ENCODE measurements around the gene PROC. TPM values are rescaled to one million over a fixed set of nuclear protein-coding genes. Genes with fewer than 3 reads are reported as not detected.

Gene PROC
- total and polyA plus RNA-seq, 10 donors: 0.16 to 0.52 (median 0.21) TPM; not detected in 7

- Histone ChIP-seq H3K9me3 (peaks cover 10 to 61% (median 46%) of the 10 kb centered on the region in 8 donors), H3K27ac (no peak overlapping the region), H3K4me1 (peaks cover 0 to 25% (median 6%) of the 10 kb centered on the region in 6 donors), H3K4me3 (no peak overlapping the region), H3K27me3 (replicated peaks in 1 of 7) (no peaks in the 10 kb centered on the region), H3K36me3 (peaks cover 0 to 23% (median 3%) of the 10 kb centered on the region in 6 donors)
- intact Hi-C loops (cut with DNase I; ENCODE audit: low total_unique reads): no loop called here
- no peak for DNase-seq
- no peak for TF ChIP-seq CTCF (IDR thresholded peaks at IDR 0.05 in 8 of 11, conservative IDR thresholded peaks at IDR 0.05 in 3 of 11)
- no peak for TF ChIP-seq POLR2A (IDR thresholded peaks at IDR 0.05)
- TF ChIP-seq POLR2AphosphoS5 (IDR thresholded peaks at IDR 0.05): no peak
- WGBS, 5 donors: 94 to 97% (median 96%) methylated on average over 5 of the region's 5 CpGs
Observed at GRCh38 chr2:127373362-127374083, 44.7 kb upstream of the PROC start.

- H3K9me3 ChIP-seq: peaks cover 10 to 43% (median 32%) of the 10 kb centered on the region in 8 donors
- TF ChIP-seq POLR2A (IDR thresholded peaks at IDR 0.05) (no peak), POLR2AphosphoS5 (IDR thresholded peaks at IDR 0.05) (no peak), CTCF (IDR thresholded peaks at IDR 0.05 in 8 of 11, conservative IDR thresholded peaks at IDR 0.05 in 3 of 11) (no peak)
- peaks cover 4 to 53% (median 23%) of the 10 kb centered on the region in 6 donors for H3K4me1 ChIP-seq
- DNase-seq: no peak
- H3K27ac ChIP-seq: no peak overlapping the region
- H3K36me3 ChIP-seq: peaks cover 0 to 11% (median 3%) of the 10 kb centered on the region in 6 donors
- intact Hi-C loops (cut with DNase I; ENCODE audit: low total_unique reads): no loop called here
- WGBS, 5 donors: 97 to 100% (median 98%) methylated on average over 8 of the region's 8 CpGs
- no peak overlapping the region for H3K4me3 ChIP-seq
- H3K27me3 ChIP-seq (replicated peaks in 1 of 7): no peaks in the 10 kb centered on the region
Observed at GRCh38 chr2:127376257-127376656, 42.0 kb upstream of the PROC start.

GRCh38 chr2:127377262-127377661, 41.0 kb upstream of the PROC start:
- intact Hi-C loops (cut with DNase I; ENCODE audit: low total_unique reads): no loop called here
- Histone ChIP-seq H3K9me3 (peaks cover 10 to 36% (median 31%) of the 10 kb centered on the region in 8 donors), H3K27me3 (replicated peaks in 1 of 7) (no peaks in the 10 kb centered on the region), H3K4me3 (no peak overlapping the region), H3K4me1 (peaks cover 5 to 60% (median 26%) of the 10 kb centered on the region in 6 donors), H3K36me3 (peaks cover 0 to 11% (median 3%) of the 10 kb centered on the region in 6 donors), H3K27ac (no peak overlapping the region)
- TF ChIP-seq POLR2A (IDR thresholded peaks at IDR 0.05): no peak
- no peak for TF ChIP-seq CTCF (IDR thresholded peaks at IDR 0.05 in 8 of 11, conservative IDR thresholded peaks at IDR 0.05 in 3 of 11)
- no peak for TF ChIP-seq POLR2AphosphoS5 (IDR thresholded peaks at IDR 0.05)
- WGBS, 5 donors: 90 to 100% (median 96%) methylated on average over 1 of the region's 1 CpG
- DNase-seq: no peak

GRCh38 chr2:127378720-127379119, 39.5 kb upstream of the PROC start:
- intact Hi-C loops (cut with DNase I; ENCODE audit: low total_unique reads): no loop called here
- WGBS, 5 donors: 91 to 93% (median 93%) methylated on average over 6 of the region's 6 CpGs

More at GRCh38 chr2:127378720-127379119, 39.5 kb upstream of the PROC start:
- peaks cover 2 to 21% (median 18%) of the 10 kb centered on the region in 8 donors for H3K9me3 ChIP-seq
- H3K27me3 ChIP-seq (replicated peaks in 1 of 7): no peaks in the 10 kb centered on the region
- TF ChIP-seq POLR2AphosphoS5 (IDR thresholded peaks at IDR 0.05): no peak
- no peak for TF ChIP-seq POLR2A (IDR thresholded peaks at IDR 0.05)
- TF ChIP-seq CTCF (IDR thresholded peaks at IDR 0.05 in 8 of 11, conservative IDR thresholded peaks at IDR 0.05 in 3 of 11): no peak
- no peak overlapping the region for H3K4me3 ChIP-seq
- no peak for DNase-seq
- peaks cover 8 to 75% (median 31%) of the 10 kb centered on the region in 6 donors for H3K4me1 ChIP-seq
- H3K27ac ChIP-seq: no peak overlapping the region
- peaks cover 0 to 11% (median 3%) of the 10 kb centered on the region in 6 donors for H3K36me3 ChIP-seq

All from spleen (tissue), 11 donors.